Mesendoderm (in vitro differentiated cells): Measurements from ENCODE around the gene DNER.

Experiments used
- DNase-seq: peaks from one replicate; pipeline ENCODE4 v3.0.0; 2013
- H2AK5ac ChIP-seq: 2 replicates; pipeline ENCODE4 v1.6.1; 2013; ENCODE audit warnings: low read length, inconsistent platforms
- H2BK120ac ChIP-seq: 2 replicates; pipeline ENCODE4 v1.6.1; 2013; ENCODE audit warnings: low read depth, mild to moderate bottlenecking, low read length, moderate library complexity, mixed read lengths
- H2BK15ac ChIP-seq: replicated peaks from 2 replicates; pipeline ENCODE4 v1.6.1; 2013; ENCODE audit warnings: low read depth, mild to moderate bottlenecking, moderate library complexity
- H2BK5ac ChIP-seq: 2 replicates; pipeline ENCODE4 v1.6.1; 2013; ENCODE audit warnings: low read length, inconsistent platforms
- H3K18ac ChIP-seq: 2 replicates; pipeline ENCODE4 v1.6.1; 2013; ENCODE audit warnings: mild to moderate bottlenecking, low read length, mixed read lengths
- H3K23ac ChIP-seq: one replicate; pipeline ENCODE4 v1.6.1; 2013; ENCODE audit warnings: low read length
- H3K27ac ChIP-seq: 2 replicates; pipeline ENCODE4 v1.5.1; 2013; ENCODE audit warnings: low read depth, mild to moderate bottlenecking, inconsistent platforms, low read length, moderate library complexity
- H3K27me3 ChIP-seq: 2 replicates; pipeline ENCODE4 v1.6.1; 2013; ENCODE audit warnings: low read length, control low read depth, mild to moderate bottlenecking, inconsistent platforms; ENCODE audit not compliant: insufficient read depth, poor library complexity
- H3K36me3 ChIP-seq: 2 replicates; pipeline ENCODE4 v1.6.1; 2013; ENCODE audit warnings: low read length, inconsistent platforms; ENCODE audit not compliant: control insufficient read depth, insufficient read depth
- H3K4ac ChIP-seq: one replicate; pipeline ENCODE4 v1.6.1; 2013; ENCODE audit warnings: low read depth, mild to moderate bottlenecking, low read length, moderate library complexity
- H3K4me1 ChIP-seq: 2 replicates; pipeline ENCODE4 v1.6.1; 2013; ENCODE audit warnings: low read depth, low read length, inconsistent platforms; ENCODE audit not compliant: control insufficient read depth
- H3K4me2 ChIP-seq: 2 replicates; pipeline ENCODE4 v1.6.1; 2013; ENCODE audit warnings: low read length
- H3K4me3 ChIP-seq: 2 replicates; pipeline ENCODE4 v1.5.1; 2013; ENCODE audit warnings: mild to moderate bottlenecking, low read length
- H3K56ac ChIP-seq: one replicate; pipeline ENCODE4 v1.6.1; 2013; ENCODE audit warnings: low read length
- H3K79me1 ChIP-seq: 2 replicates; pipeline ENCODE4 v1.6.1; 2013; ENCODE audit warnings: low read length, inconsistent platforms
- H3K79me2 ChIP-seq: 2 replicates; pipeline ENCODE4 v1.6.1; 2013; ENCODE audit warnings: mild to moderate bottlenecking, low read length; ENCODE audit not compliant: control insufficient read depth, insufficient read depth
- H3K9ac ChIP-seq: 2 replicates; pipeline ENCODE4 v1.6.1; 2013; ENCODE audit warnings: low read length, inconsistent platforms
- H4K5ac ChIP-seq: one replicate; pipeline ENCODE4 v1.6.1; 2013; ENCODE audit warnings: low read length
- H4K8ac ChIP-seq: one replicate; pipeline ENCODE4 v1.6.1; 2013; ENCODE audit warnings: low read depth, mild to moderate bottlenecking, control low read depth, low read length, moderate library complexity
- WGBS: extraction: QIAGEN DNeasy Blood & Tissue Kit; methylation state at CpG from one replicate; pipeline ENCODE4 v1.1.7; 2013; ENCODE audit warnings: low lambda C conversion rate, missing lambda C conversion rate; ENCODE audit not compliant: insufficient coverage; ENCODE audit errors: extremely low coverage; 5-methylcytosine and 5-hydroxymethylcytosine counted together

The DNER gene

GRCh38 chr2:229470781-229471180 is 243.6 kb downstream of the DNER start:
- no peaks in the 10 kb centered on the region for H3K4me1 ChIP-seq
- H3K4ac ChIP-seq, result no peak overlapping the region
- H3K18ac ChIP-seq, result no peak overlapping the region
- no peak overlapping the region for H3K56ac ChIP-seq
- no peak overlapping the region for H4K5ac ChIP-seq
- no peaks in the 10 kb centered on the region for H3K79me2 ChIP-seq
- H3K27ac ChIP-seq, result no peak overlapping the region
- no peak overlapping the region for H2BK5ac ChIP-seq
- no peak overlapping the region for H2AK5ac ChIP-seq
- H3K9ac ChIP-seq, result no peak overlapping the region
- H3K79me1 ChIP-seq, result no peaks in the 10 kb centered on the region
- no peak overlapping the region for H2BK120ac ChIP-seq
- no peak overlapping the region for H4K8ac ChIP-seq
- WGBS, result no CpG with 5 or more reads among the region's 2 CpGs
- H2BK15ac ChIP-seq, result no peak overlapping the region
- no peak overlapping the region for H3K4me3 ChIP-seq
- DNase-seq, result no peak
- H3K36me3 ChIP-seq, result no peaks in the 10 kb centered on the region
- H3K4me2 ChIP-seq, result no peak overlapping the region
- no peaks in the 10 kb centered on the region for H3K27me3 ChIP-seq
- no peak overlapping the region for H3K23ac ChIP-seq

- H2BK120ac ChIP-seq, result no peak overlapping the region
- H2AK5ac ChIP-seq, result no peak overlapping the region
- DNase-seq, result no peak
- no peaks in the 10 kb centered on the region for H3K36me3 ChIP-seq
- H4K8ac ChIP-seq, result no peak overlapping the region
- H3K79me2 ChIP-seq, result no peaks in the 10 kb centered on the region
- H3K4me3 ChIP-seq, result no peak overlapping the region
- no peak overlapping the region for H4K5ac ChIP-seq
- no peak overlapping the region for H2BK15ac ChIP-seq
- no peaks in the 10 kb centered on the region for H3K4me1 ChIP-seq
- H2BK5ac ChIP-seq, result no peak overlapping the region
- H3K4ac ChIP-seq, result no peak overlapping the region
- no peak overlapping the region for H3K18ac ChIP-seq
- H3K56ac ChIP-seq, result no peak overlapping the region
- no peak overlapping the region for H3K9ac ChIP-seq
- no peak overlapping the region for H3K23ac ChIP-seq
- H3K27ac ChIP-seq, result no peak overlapping the region
- WGBS, result no CpG with 5 or more reads among the region's 7 CpGs
- no peaks in the 10 kb centered on the region for H3K79me1 ChIP-seq
- no peak overlapping the region for H3K4me2 ChIP-seq
- no peaks in the 10 kb centered on the region for H3K27me3 ChIP-seq
Measured at GRCh38 chr2:229467783-229468182, 246.6 kb downstream of the DNER start.

GRCh38 chr2:229463841-229464346 is 250.5 kb downstream of the DNER start:
- Histone ChIP-seq H3K4ac (no peak overlapping the region), H2BK15ac (no peak overlapping the region), H3K4me1 (no peaks in the 10 kb centered on the region), H3K23ac (no peak overlapping the region), H3K27ac (no peak overlapping the region), H3K4me2 (no peak overlapping the region), H3K79me1 (no peaks in the 10 kb centered on the region), H3K27me3 (no peaks in the 10 kb centered on the region), H3K9ac (no peak overlapping the region), H3K79me2 (no peaks in the 10 kb centered on the region), H3K4me3 (no peak overlapping the region), H3K56ac (no peak overlapping the region), H2BK120ac (no peak overlapping the region), H3K18ac (no peak overlapping the region), H2AK5ac (no peak overlapping the region), H3K36me3 (no peaks in the 10 kb centered on the region), H2BK5ac (no peak overlapping the region), H4K8ac (no peak overlapping the region), H4K5ac (no peak overlapping the region)
- DNase-seq, result no peak
- no CpG with 5 or more reads among the region's 2 CpGs for WGBS

- Histone ChIP-seq H3K36me3 (no peaks in the 10 kb centered on the region), H3K18ac (no peak overlapping the region), H3K4me1 (no peaks in the 10 kb centered on the region), H3K9ac (no peak overlapping the region), H3K27me3 (no peaks in the 10 kb centered on the region), H2BK15ac (no peak overlapping the region), H3K79me2 (no peaks in the 10 kb centered on the region), H3K79me1 (no peaks in the 10 kb centered on the region), H4K8ac (no peak overlapping the region), H3K27ac (no peak overlapping the region), H3K23ac (no peak overlapping the region), H3K4ac (no peak overlapping the region), H3K56ac (no peak overlapping the region), H2AK5ac (no peak overlapping the region), H3K4me2 (no peak overlapping the region), H2BK120ac (no peak overlapping the region), H3K4me3 (no peak overlapping the region), H2BK5ac (no peak overlapping the region), H4K5ac (no peak overlapping the region)
- no peak for DNase-seq
Measured at GRCh38 chr2:229462112-229462511, 252.2 kb downstream of the DNER start.

GRCh38 chr2:229456091-229456490 is 258.3 kb downstream of the DNER start:
- no peaks in the 10 kb centered on the region for H3K79me2 ChIP-seq
- no peak overlapping the region for H3K4ac ChIP-seq
- H3K79me1 ChIP-seq, result no peaks in the 10 kb centered on the region
- H3K4me3 ChIP-seq, result no peak overlapping the region
- no peak overlapping the region for H2BK120ac ChIP-seq
- H2BK15ac ChIP-seq, result no peak overlapping the region
- H3K27me3 ChIP-seq, result no peaks in the 10 kb centered on the region
- no peak overlapping the region for H3K4me2 ChIP-seq
- no peaks in the 10 kb centered on the region for H3K36me3 ChIP-seq
- H3K4me1 ChIP-seq, result no peaks in the 10 kb centered on the region
- WGBS, result no CpG with 5 or more reads among the region's 6 CpGs
- no peak overlapping the region for H4K5ac ChIP-seq
- no peak overlapping the region for H3K18ac ChIP-seq
- H3K56ac ChIP-seq, result no peak overlapping the region
- no peak for DNase-seq
- H2BK5ac ChIP-seq, result no peak overlapping the region
- no peak overlapping the region for H3K27ac ChIP-seq
- H4K8ac ChIP-seq, result no peak overlapping the region
- H3K9ac ChIP-seq, result no peak overlapping the region
- no peak overlapping the region for H2AK5ac ChIP-seq
- no peak overlapping the region for H3K23ac ChIP-seq

- Histone ChIP-seq H3K4me2 (no peak overlapping the region), H3K27me3 (no peaks in the 10 kb centered on the region), H2BK15ac (no peak overlapping the region), H3K4me3 (no peak overlapping the region), H3K23ac (no peak overlapping the region), H3K9ac (no peak overlapping the region), H2BK120ac (no peak overlapping the region), H2AK5ac (no peak overlapping the region), H3K56ac (no peak overlapping the region), H2BK5ac (no peak overlapping the region), H3K79me1 (no peaks in the 10 kb centered on the region), H3K27ac (no peak overlapping the region), H3K4me1 (no peaks in the 10 kb centered on the region), H4K8ac (no peak overlapping the region), H3K4ac (no peak overlapping the region), H3K18ac (no peak overlapping the region), H3K79me2 (no peaks in the 10 kb centered on the region), H3K36me3 (no peaks in the 10 kb centered on the region), H4K5ac (no peak overlapping the region)
- DNase-seq, result no peak
- WGBS, result no CpG with 5 or more reads among the region's 7 CpGs
Measured at GRCh38 chr2:229454934-229455631, 259.3 kb downstream of the DNER start.
